NCI-H2081 treated with DMSO at 0.1 percent for 48 hours (cell line): Measurements from ENCODE around the gene ID1.
"Not testable (repeated sequence)": the region's sequence is repeated elsewhere in the genome, so short reads cannot be mapped to it uniquely, and the experiment has no call there.

Experiments used
- DNase-seq: peaks from one replicate; lab custom pipeline; 2025; lab: John Stamatoyannopoulos, UW

The ID1 gene

GRCh38 chr20:31573555-31574321 lies 31.4 kb upstream of the ID1 start:
- DNase-seq, result peak; percentile 49

- DNase-seq, result not testable (repeated sequence)
These were observed 30.1 kb upstream of the ID1 start for GRCh38 chr20:31574986-31575385.

- DNase-seq, result no peak
These were observed 28.3 kb upstream of the ID1 start for GRCh38 chr20:31576751-31577150.

GRCh38 chr20:31577194-31577593 lies 27.9 kb upstream of the ID1 start:
- no peak for DNase-seq

- DNase-seq, result no peak
These were observed 26.5 kb upstream of the ID1 start for GRCh38 chr20:31578448-31579138.

GRCh38 chr20:31579245-31579644 lies 25.8 kb upstream of the ID1 start:
- no peak for DNase-seq

GRCh38 chr20:31579941-31580651 lies 25.0 kb upstream of the ID1 start:
- not testable (repeated sequence) for DNase-seq

GRCh38 chr20:31580706-31581105 lies 24.4 kb upstream of the ID1 start:
- DNase-seq, result no peak

- DNase-seq, result no peak
These were observed 23.7 kb upstream of the ID1 start for GRCh38 chr20:31581391-31581790.

GRCh38 chr20:31587545-31588389 lies 17.3 kb upstream of the ID1 start:
- DNase-seq, result no peak

GRCh38 chr20:31590717-31591225 lies 14.3 kb upstream of the ID1 start:
- DNase-seq, result no peak

- DNase-seq, result no peak
These were observed 11.7 kb upstream of the ID1 start for GRCh38 chr20:31593221-31594001.

- no peak for DNase-seq
These were observed 11.0 kb upstream of the ID1 start for GRCh38 chr20:31594002-31594557.

GRCh38 chr20:31594558-31595379 lies 10.3 kb upstream of the ID1 start:
- no peak for DNase-seq

GRCh38 chr20:31595380-31595653 lies 9.8 kb upstream of the ID1 start:
- DNase-seq, result no peak

- DNase-seq, result no peak
These were observed 9.3 kb upstream of the ID1 start for GRCh38 chr20:31595654-31596411.

GRCh38 chr20:31596412-31596715 lies 8.7 kb upstream of the ID1 start:
- not testable (repeated sequence) for DNase-seq

GRCh38 chr20:31596831-31597480 lies 8.1 kb upstream of the ID1 start:
- DNase-seq, result no peak

- no peak for DNase-seq
These were observed 7.6 kb upstream of the ID1 start for GRCh38 chr20:31597481-31597855.
